GDM1 (cell line): ENCODE measurements around the gene OR7C2.

Experiments
- DNase-seq: peaks from one replicate; lab custom pipeline; 2025; lab: John Stamatoyannopoulos, UW

OR7C2 gene

GRCh38 chr19:14979476-14980255 lies 38.4 kb downstream of the OR7C2 start, which contains the start of gene SLC1A6:
SLC1A6 (minus strand) TSS chr19:14979864; CDS start chr19:14972910, 6,954 bp downstream.
- no peak for DNase-seq

- DNase-seq = no peak
Observed at GRCh38 chr19:14985133-14985532, 43.8 kb downstream of the OR7C2 start.
